HCT116 (cell line): Measurements from ENCODE around the gene VPS41. TPM values are rescaled to one million over a fixed set of nuclear protein-coding genes. Genes with fewer than 3 reads are reported as not detected.

Source experiments
- ATAC-seq: fragments of 200-7000 bp; cut with Tn5 transposase; 2 replicates; pipeline ENCODE4 v1.9.1; 2020; ENCODE audit warnings: mild to moderate bottlenecking, moderate library complexity
- BruUV-seq: library from RNA; stranded (reverse); fragments of 400-500 nt; replicated peaks from 2 replicates; lab custom pipeline; 2021; lab: Mats Ljungman, UMichigan
- CTCF ChIA-PET: fragments of 300-600 bp; sonication (Branson Sonifier 250); formaldehyde crosslinking; loops from one replicate; lab custom pipeline; 2021; ENCODE audit warnings: antibody characterized with exemption; lab: Charles Lee
- POLR2A ChIA-PET: fragments of 300-600, 350-600 bp; sonication (Branson Sonifier 250); formaldehyde crosslinking; loops from one replicate; lab custom pipeline; 2021; ENCODE audit warnings: antibody characterized with exemption; lab: Charles Lee
- RAD21 ChIA-PET, 2 experiments: fragments of 300-600 bp; sonication (Branson Sonifier 250); formaldehyde crosslinking; loops; one replicate each; lab custom pipeline; 2023; ENCODE audit warnings: low total read pairs in 2 of 2; ENCODE audit not compliant: uncharacterized antibody in 2 of 2, unreplicated experiment in 2 of 2, low non-redundant PET in 1 of 2; lab: Charles Lee
- DNase-seq: peaks from one replicate; pipeline ENCODE4 v3.0.0-alpha.2; 2010; ENCODE audit warnings: low read depth, low spot score
- H2AFZ ChIP-seq: fragments of 200-600 bp; shearing (Covaris generic), sonication (generic); 2 replicates; pipeline ENCODE4 v1.6.1; 2017; ENCODE audit warnings: low read depth, mixed run types, mixed read lengths, antibody characterized with exemption, low read length; ENCODE audit not compliant: poor library complexity, severe bottlenecking
- H3K27ac ChIP-seq: 2 replicates; pipeline ENCODE4 v1.5.1; 2012; ENCODE audit warnings: low read depth, low read length
- H3K27me3 ChIP-seq: fragments of 200-600 bp; sonication (generic); 2 replicates; pipeline ENCODE4 v1.6.1; 2016; ENCODE audit warnings: mixed run types, low read length, mixed read lengths; ENCODE audit not compliant: insufficient read depth
- H3K36me3 ChIP-seq, 2 experiments: fragments of 200-500 bp in 1 of 2; fragments of 200-600 bp in 1 of 2; sonication (Bioruptor generic) in 1 of 2; sonication (generic) in 1 of 2; 2 replicates each; pipeline versions ENCODE4 v1.5.1 to v1.6.1; 2014 to 2016; ENCODE audit warnings: low read length in 2 of 2, inconsistent platforms in 1 of 2, mixed read lengths in 1 of 2, mixed run types in 1 of 2; ENCODE audit not compliant: insufficient read depth in 2 of 2, control insufficient read depth in 1 of 2
- H3K4me1 ChIP-seq, 2 experiments: fragments of 200-600 bp in 1 of 2; sonication (generic) in 1 of 2; 2 replicates each; pipeline versions ENCODE4 v1.5.1 to v1.6.1; 2012 to 2017; ENCODE audit warnings: low read length in 2 of 2, inconsistent platforms in 1 of 2, mild to moderate bottlenecking in 1 of 2, mixed read lengths in 1 of 2, mixed run types in 1 of 2, moderate library complexity in 1 of 2; ENCODE audit not compliant: insufficient read depth in 2 of 2, control insufficient read depth in 1 of 2
- H3K4me2 ChIP-seq: fragments of 200-600 bp; sonication (generic); 2 replicates; pipeline ENCODE4 v1.6.1; 2017; ENCODE audit warnings: mixed run types, low read length, mixed read lengths
- H3K4me3 ChIP-seq, 2 experiments: fragments of 200-600 bp in 1 of 2; sonication (generic) in 1 of 2; replicated peaks in 1 of 2; 2 replicates each; pipeline ENCODE4 v1.5.1; 2011 to 2016; ENCODE audit warnings: low read length in 2 of 2, control low read depth in 1 of 2, low read depth in 1 of 2, mild to moderate bottlenecking in 1 of 2, mixed read lengths in 1 of 2, mixed run types in 1 of 2
- H3K79me2 ChIP-seq: fragments of 200-600 bp; sonication (generic); 2 replicates; pipeline ENCODE4 v1.6.1; 2017; ENCODE audit warnings: mild to moderate bottlenecking, mixed run types, low read length, moderate library complexity, mixed read lengths; ENCODE audit not compliant: insufficient read depth
- H3K9ac ChIP-seq: fragments of 200-600 bp; sonication (generic); 2 replicates; pipeline ENCODE4 v1.6.1; 2016; ENCODE audit warnings: low read length, mixed read lengths
- H3K9me2 ChIP-seq: fragments of 200-600 bp; sonication (generic), shearing (Covaris generic); 2 replicates; pipeline ENCODE4 v1.6.1; 2017; ENCODE audit warnings: mixed run types, mild to moderate bottlenecking, moderate library complexity; ENCODE audit not compliant: insufficient read depth
- H3K9me3 ChIP-seq, 2 experiments: fragments of 200-500 bp in 1 of 2; fragments of 200-600 bp in 1 of 2; sonication (Bioruptor generic) in 1 of 2; sonication (generic) in 1 of 2; 2 replicates each; pipeline ENCODE4 v1.6.1; 2014 to 2017; ENCODE audit warnings: low read length in 2 of 2, mixed read lengths in 2 of 2, inconsistent platforms in 1 of 2, low read depth in 1 of 2, mild to moderate bottlenecking in 1 of 2, mixed run types in 1 of 2, moderate library complexity in 1 of 2; ENCODE audit not compliant: control insufficient read depth in 1 of 2, insufficient read depth in 1 of 2
- H4K20me1 ChIP-seq: fragments of 200-600 bp; sonication (generic), shearing (Covaris generic); 2 replicates; pipeline ENCODE4 v1.6.1; 2017; ENCODE audit warnings: mixed run types, mild to moderate bottlenecking, moderate library complexity; ENCODE audit not compliant: insufficient read depth
- CEBPB ChIP-seq: IDR thresholded peaks from 2 replicates; pipeline ENCODE4 v1.6.1; 2012; ENCODE audit warnings: low read depth
- CTCF ChIP-seq, 3 experiments: fragments of 200-600 bp in 1 of 3; sonication (generic) in 1 of 3; IDR thresholded peaks in 2 of 3; conservative IDR thresholded peaks in 1 of 3; 2 replicates each; pipeline ENCODE4 v1.5.1; 2012 to 2017; ENCODE audit warnings: low read depth in 2 of 3, low read length in 2 of 3, antibody characterized with exemption in 1 of 3, borderline replicate concordance in 1 of 3, control low read depth in 1 of 3, mild to moderate bottlenecking in 1 of 3, mixed read lengths in 1 of 3, mixed run types in 1 of 3, moderate library complexity in 1 of 3; ENCODE audit not compliant: insufficient read depth in 1 of 3
- ELF1 ChIP-seq: IDR thresholded peaks from 2 replicates; pipeline ENCODE4 v1.6.1; 2012; ENCODE audit warnings: low read depth, borderline replicate concordance
- EZH2 ChIP-seq: fragments of 200-600 bp; sonication (generic); IDR thresholded peaks from 2 replicates; pipeline ENCODE4 v1.6.1; 2017; ENCODE audit warnings: antibody characterized with exemption, mixed run types
- EZH2phosphoT487 ChIP-seq: fragments of 200-600 bp; IDR thresholded peaks from 2 replicates; pipeline ENCODE4 v1.6.1; 2018; ENCODE audit warnings: antibody characterized with exemption, borderline replicate concordance
- FOSL1 ChIP-seq: IDR thresholded peaks from 2 replicates; pipeline ENCODE4 v1.6.1; 2012; ENCODE audit warnings: low read depth
- POLR2A ChIP-seq: IDR thresholded peaks from 2 replicates; pipeline ENCODE4 v1.7.0; 2011; ENCODE audit warnings: borderline replicate concordance; ENCODE audit not compliant: insufficient read depth, insufficient read length; ENCODE audit errors: extremely low read depth
- POLR2AphosphoS5 ChIP-seq: IDR thresholded peaks from 2 replicates; pipeline ENCODE4 v1.6.1; 2011; ENCODE audit warnings: mild to moderate bottlenecking, low read depth, low read length, moderate library complexity
- REST ChIP-seq: IDR thresholded peaks from 2 replicates; pipeline ENCODE4 v1.6.1; 2012; ENCODE audit warnings: low read depth
- SIN3A ChIP-seq: IDR thresholded peaks from 2 replicates; pipeline ENCODE4 v1.6.1; 2012; ENCODE audit warnings: low read depth
- SP1 ChIP-seq: IDR thresholded peaks from 2 replicates; pipeline ENCODE4 v1.6.1; 2012; ENCODE audit warnings: low read depth
- SRF ChIP-seq: IDR thresholded peaks from 2 replicates; pipeline ENCODE4 v1.6.1; 2012; ENCODE audit warnings: low read depth
- TCF7L2 ChIP-seq: IDR thresholded peaks from 2 replicates; pipeline ENCODE4 v1.7.0; 2011; ENCODE audit warnings: borderline replicate concordance, inconsistent platforms; ENCODE audit not compliant: insufficient read depth, insufficient read length; ENCODE audit errors: extremely low read depth
- YY1 ChIP-seq: IDR thresholded peaks from 2 replicates; pipeline ENCODE4 v1.6.1; 2011; ENCODE audit warnings: low read length, low read depth, moderate library complexity, mild to moderate bottlenecking; ENCODE audit not compliant: insufficient replicate concordance; ENCODE audit errors: extremely low read depth
- ZFX ChIP-seq: fragments of 450-650 bp; IDR thresholded peaks from 2 replicates; pipeline ENCODE4 v1.6.1; 2017
- intact Hi-C: fragments of 100-400 bp; cut with micrococcal nuclease; formaldehyde crosslinking; loops from 2 replicates; pipeline ENCODE4 v1.10.0; 2022
- total RNA-seq: library from RNA; stranded (reverse); gene quantifications from one replicate; pipeline ENCODE4 v1.2.1, GENCODE V29; 2021; ENCODE audit not compliant: unreplicated experiment
- TF ChIP-seq, protein P1 (sequence below): IDR thresholded peaks from 2 replicates; pipeline ENCODE4 v1.6.1; 2012

The VPS41 gene
- total RNA-seq, 1 experiment from 2014 or later = 72.2 TPM

DNA sequence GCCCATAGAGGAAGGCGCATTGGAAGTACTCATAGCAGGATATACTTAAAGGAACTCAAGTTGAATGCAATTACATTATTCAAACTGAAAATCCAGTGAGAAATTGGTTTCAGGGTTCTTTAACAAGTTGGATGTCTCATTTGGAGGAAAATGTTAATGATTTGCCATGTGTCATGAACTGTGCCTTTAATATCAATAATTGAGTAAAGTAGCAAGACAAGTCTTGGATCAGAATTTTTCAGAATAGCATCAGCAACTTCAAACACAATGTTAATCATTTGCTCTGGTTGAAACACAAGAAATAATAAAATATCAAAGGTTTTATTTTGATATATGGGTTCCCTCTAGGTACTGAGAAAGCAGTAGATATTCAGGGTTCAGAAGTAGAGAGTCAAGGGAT lies 44.2 kb upstream of the VPS41 start:
- no peak for TF ChIP-seq ELF1
- no peak for TF ChIP-seq EZH2phosphoT487
- H3K4me1 ChIP-seq = no peaks in the 10 kb centered on the region; a peak in 1 of 4 replicates
- no peaks in the 10 kb centered on the region for H3K36me3 ChIP-seq
- RAD21 ChIA-PET = no interaction called here
- H2AFZ ChIP-seq = no peak overlapping the region
- H3K4me2 ChIP-seq = no peak overlapping the region
- H3K9me3 ChIP-seq = no peaks in the 10 kb centered on the region
- H3K4me3 ChIP-seq = no peak overlapping the region
- H4K20me1 ChIP-seq = no peaks in the 10 kb centered on the region
- H3K79me2 ChIP-seq = no peaks in the 10 kb centered on the region
- intact Hi-C loops = no loop called here
- ATAC-seq = no peak
- POLR2A ChIA-PET = no interaction called here
- DNase-seq = no peak
- no peak overlapping the region for H3K27ac ChIP-seq
- BruUV-seq = no TSS peak
- CTCF ChIA-PET = no interaction called here
- no peaks in the 10 kb centered on the region for H3K9me2 ChIP-seq
- H3K9ac ChIP-seq = no peak overlapping the region
- H3K27me3 ChIP-seq = no peaks in the 10 kb centered on the region; the same call in 1 of the 2 replicates

- ATAC-seq (no peak), DNase-seq (no peak)
- no peaks in the 10 kb centered on the region for H3K79me2 ChIP-seq
- RAD21 ChIA-PET = no interaction called here
- H3K4me3 ChIP-seq = no peak overlapping the region
- TF ChIP-seq, protein P1, sequence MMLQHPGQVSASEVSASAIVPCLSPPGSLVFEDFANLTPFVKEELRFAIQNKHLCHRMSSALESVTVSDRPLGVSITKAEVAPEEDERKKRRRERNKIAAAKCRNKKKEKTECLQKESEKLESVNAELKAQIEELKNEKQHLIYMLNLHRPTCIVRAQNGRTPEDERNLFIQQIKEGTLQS = no peak
- no peak for TF ChIP-seq CTCF (IDR thresholded peaks at IDR 0.05 in 2 of 3, conservative IDR thresholded peaks at IDR 0.05 in 1 of 3; ENCODE audit: borderline replicate concordance in 1 of 3, insufficient read depth in 1 of 3, low read depth in 2 of 3, low read length in 2 of 3)
- no peak for TF ChIP-seq TCF7L2
- TF ChIP-seq ZFX = no peak
- TF ChIP-seq POLR2AphosphoS5 = no peak
- no peak for TF ChIP-seq EZH2phosphoT487
- TF ChIP-seq SRF = no peak
- no peak for TF ChIP-seq YY1
- no peak for TF ChIP-seq POLR2A
- TF ChIP-seq CEBPB = no peak
- TF ChIP-seq REST = no peak
- no peak for TF ChIP-seq FOSL1
- TF ChIP-seq SIN3A = no peak
- no peak for TF ChIP-seq SP1
- TF ChIP-seq EZH2 = no peak
- H3K9ac ChIP-seq = no peak overlapping the region
- no peaks in the 10 kb centered on the region for H3K9me3 ChIP-seq
- no peaks in the 10 kb centered on the region for H3K9me2 ChIP-seq
- H3K27me3 ChIP-seq = peaks cover under 1% of the 10 kb centered on the region; the same call in 1 of the 2 replicates
- no peak overlapping the region for H3K27ac ChIP-seq
- CTCF ChIA-PET = no interaction called here
- intact Hi-C loops = no loop called here
- no peak overlapping the region for H3K4me2 ChIP-seq
- POLR2A ChIA-PET = no interaction called here
- H3K4me1 ChIP-seq = no peaks in the 10 kb centered on the region; a peak in 1 of 4 replicates
- no peak overlapping the region for H2AFZ ChIP-seq
- no peaks in the 10 kb centered on the region for H4K20me1 ChIP-seq
- no TSS peak for BruUV-seq
- H3K36me3 ChIP-seq = no peaks in the 10 kb centered on the region
These were observed 42.2 kb upstream of the VPS41 start for GRCh38 chr7:38951213-38951612.
